T-helper 17 cell (primary cell): ENCODE results near the gene ADCY2. TPM values are rescaled to one million over a fixed set of nuclear protein-coding genes. Genes with fewer than 3 reads are reported as not detected.

Experiments used
- ATAC-seq: fragments of 150-1000 bp; cut with Tn5 transposase; 2 replicates; pipeline ENCODE4 v1.10.0; 2021; ENCODE audit warnings: mild to moderate bottlenecking, moderate library complexity
- DNase-seq, 3 donors: peaks; one replicate each; pipeline versions ENCODE4 v3.0.0 to v3.0.0-alpha.2; 2020 to 2021
- H3K9me3 ChIP-seq: one replicate; pipeline ENCODE4 v1.7.0; 2013; ENCODE audit warnings: low read length, mild to moderate bottlenecking; ENCODE audit not compliant: control insufficient read depth, poor library complexity, severe bottlenecking
- H3K27ac Mint-ChIP-seq: one replicate; pipeline ENCODE4 v1.8.0; 2022; ENCODE audit warnings: mild to moderate bottlenecking, moderate library complexity, mixed read lengths
- H3K27me3 Mint-ChIP-seq: one replicate; pipeline ENCODE4 v1.8.0; 2022; ENCODE audit warnings: mixed read lengths
- H3K36me3 Mint-ChIP-seq: one replicate; pipeline ENCODE4 v1.8.0; 2022; ENCODE audit warnings: low read depth, mixed read lengths
- H3K4me1 Mint-ChIP-seq: one replicate; pipeline ENCODE4 v1.8.0; 2022; ENCODE audit warnings: mild to moderate bottlenecking, mixed read lengths
- H3K4me3 Mint-ChIP-seq: one replicate; pipeline ENCODE4 v1.8.0; 2022; ENCODE audit warnings: mild to moderate bottlenecking, moderate library complexity, mixed read lengths
- total RNA-seq, 4 donors: library from RNA in 2 of 4; stranded (reverse) in 2 of 4; gene quantifications; one replicate each; pipeline ENCODE4 v1.2.3 and lab custom pipeline; 2022 to 2026

ADCY2 gene
- total RNA-seq, 2 donors from 2014 or later, result not detected

GRCh38 chr5:7611518-7611917, 215.6 kb downstream of the ADCY2 start:
- peaks cover 5% of the 10 kb centered on the region for H3K27me3 Mint-ChIP-seq
- DNase-seq (no peak), ATAC-seq (no peak)
- H3K4me1 Mint-ChIP-seq, result no peaks in the 10 kb centered on the region
- H3K27ac Mint-ChIP-seq, result no peak overlapping the region
- no peak overlapping the region for H3K4me3 Mint-ChIP-seq
- no peaks in the 10 kb centered on the region for H3K36me3 Mint-ChIP-seq
- H3K9me3 ChIP-seq, result no peaks in the 10 kb centered on the region

GRCh38 chr5:7615566-7616061, 219.7 kb downstream of the ADCY2 start:
- no peaks in the 10 kb centered on the region for H3K9me3 ChIP-seq
- no peaks in the 10 kb centered on the region for H3K4me1 Mint-ChIP-seq
- peaks cover 3% of the 10 kb centered on the region for H3K27me3 Mint-ChIP-seq
- no peaks in the 10 kb centered on the region for H3K36me3 Mint-ChIP-seq
- no peak for DNase-seq
- H3K27ac Mint-ChIP-seq, result no peak overlapping the region
- no peak for ATAC-seq
- H3K4me3 Mint-ChIP-seq, result no peak overlapping the region

GRCh38 chr5:7616897-7617296, 221.0 kb downstream of the ADCY2 start:
- peaks cover 6% of the 10 kb centered on the region for H3K27me3 Mint-ChIP-seq
- no peaks in the 10 kb centered on the region for H3K4me1 Mint-ChIP-seq
- no peak overlapping the region for H3K4me3 Mint-ChIP-seq
- DNase-seq (no peak), ATAC-seq (no peak)
- H3K27ac Mint-ChIP-seq, result no peak overlapping the region
- no peaks in the 10 kb centered on the region for H3K36me3 Mint-ChIP-seq
- no peaks in the 10 kb centered on the region for H3K9me3 ChIP-seq

GRCh38 chr5:7622498-7622897, 226.6 kb downstream of the ADCY2 start:
- ATAC-seq (no peak), DNase-seq (no peak)
- no peaks in the 10 kb centered on the region for H3K9me3 ChIP-seq
- Mint-ChIP-seq H3K27me3 (peaks cover 6% of the 10 kb centered on the region), H3K4me3 (no peak overlapping the region), H3K4me1 (no peaks in the 10 kb centered on the region), H3K27ac (no peak overlapping the region), H3K36me3 (no peaks in the 10 kb centered on the region)

GRCh38 chr5:7625740-7626139, 229.8 kb downstream of the ADCY2 start:
- Mint-ChIP-seq H3K4me1 (no peaks in the 10 kb centered on the region), H3K36me3 (no peaks in the 10 kb centered on the region), H3K27me3 (peaks cover 2% of the 10 kb centered on the region), H3K27ac (no peak overlapping the region), H3K4me3 (no peak overlapping the region)
- H3K9me3 ChIP-seq, result no peaks in the 10 kb centered on the region
- ATAC-seq, result no peak
- no peak for DNase-seq

- Mint-ChIP-seq H3K27ac (no peak overlapping the region), H3K36me3 (no peaks in the 10 kb centered on the region), H3K4me1 (no peaks in the 10 kb centered on the region), H3K27me3 (peaks cover 4% of the 10 kb centered on the region), H3K4me3 (no peak overlapping the region)
- no peak for ATAC-seq
- no peak for DNase-seq
- H3K9me3 ChIP-seq, result no peaks in the 10 kb centered on the region
Measured at GRCh38 chr5:7628248-7628647, 232.3 kb downstream of the ADCY2 start.

- ATAC-seq, result no peak
- no peaks in the 10 kb centered on the region for H3K9me3 ChIP-seq
- no peaks in the 10 kb centered on the region for H3K36me3 Mint-ChIP-seq
- H3K4me3 Mint-ChIP-seq, result no peak overlapping the region
- no peak for DNase-seq
- H3K27ac Mint-ChIP-seq, result no peak overlapping the region
- peaks cover 4% of the 10 kb centered on the region for H3K27me3 Mint-ChIP-seq
- H3K4me1 Mint-ChIP-seq, result no peaks in the 10 kb centered on the region
Measured at GRCh38 chr5:7628820-7629219, 232.9 kb downstream of the ADCY2 start.

GRCh38 chr5:7629561-7629960, 233.6 kb downstream of the ADCY2 start:
- ATAC-seq, result no peak
- H3K27ac Mint-ChIP-seq, result no peak overlapping the region

GRCh38 chr5:7634837-7635236, 238.9 kb downstream of the ADCY2 start:
- Mint-ChIP-seq H3K36me3 (no peaks in the 10 kb centered on the region), H3K4me1 (no peaks in the 10 kb centered on the region), H3K27me3 (peaks cover 19% of the 10 kb centered on the region), H3K4me3 (no peak overlapping the region), H3K27ac (no peak overlapping the region)
- no peaks in the 10 kb centered on the region for H3K9me3 ChIP-seq
- ATAC-seq (no peak), DNase-seq (no peak)

More at GRCh38 chr5:7629561-7629960, 233.6 kb downstream of the ADCY2 start:
- DNase-seq, result no peak
- no peaks in the 10 kb centered on the region for H3K9me3 ChIP-seq
- H3K4me1 Mint-ChIP-seq, result no peaks in the 10 kb centered on the region
- H3K27me3 Mint-ChIP-seq, result peaks cover 4% of the 10 kb centered on the region
- no peaks in the 10 kb centered on the region for H3K36me3 Mint-ChIP-seq
- no peak overlapping the region for H3K4me3 Mint-ChIP-seq

- ATAC-seq, result no peak
- no peak for DNase-seq
- Mint-ChIP-seq H3K27me3 (peaks cover 16% of the 10 kb centered on the region), H3K4me1 (no peaks in the 10 kb centered on the region), H3K4me3 (no peak overlapping the region), H3K27ac (no peak overlapping the region), H3K36me3 (no peaks in the 10 kb centered on the region)
- no peaks in the 10 kb centered on the region for H3K9me3 ChIP-seq
Measured at GRCh38 chr5:7638456-7638855, 242.5 kb downstream of the ADCY2 start.

- Mint-ChIP-seq H3K27ac (no peak overlapping the region), H3K4me3 (no peak overlapping the region), H3K4me1 (no peaks in the 10 kb centered on the region), H3K27me3 (peaks cover 6% of the 10 kb centered on the region), H3K36me3 (no peaks in the 10 kb centered on the region)
- no peaks in the 10 kb centered on the region for H3K9me3 ChIP-seq
- DNase-seq, result no peak
- no peak for ATAC-seq
Measured at GRCh38 chr5:7642029-7642428, 246.1 kb downstream of the ADCY2 start.

- DNase-seq (no peak), ATAC-seq (no peak)
- H3K4me3 Mint-ChIP-seq, result no peak overlapping the region
- no peak overlapping the region for H3K27ac Mint-ChIP-seq
- no peaks in the 10 kb centered on the region for H3K36me3 Mint-ChIP-seq
- peaks cover 15% of the 10 kb centered on the region for H3K27me3 Mint-ChIP-seq
- no peaks in the 10 kb centered on the region for H3K4me1 Mint-ChIP-seq
- H3K9me3 ChIP-seq, result no peaks in the 10 kb centered on the region
Measured at GRCh38 chr5:7644723-7645122, 248.8 kb downstream of the ADCY2 start.

GRCh38 chr5:7650755-7651154, 254.8 kb downstream of the ADCY2 start:
- H3K4me1 Mint-ChIP-seq, result no peaks in the 10 kb centered on the region
- no peaks in the 10 kb centered on the region for H3K36me3 Mint-ChIP-seq
- DNase-seq (no peak), ATAC-seq (no peak)
- peaks cover 33% of the 10 kb centered on the region for H3K27me3 Mint-ChIP-seq
- no peak overlapping the region for H3K4me3 Mint-ChIP-seq
- no peaks in the 10 kb centered on the region for H3K9me3 ChIP-seq
- no peak overlapping the region for H3K27ac Mint-ChIP-seq

- no peak for DNase-seq
- peaks cover 21% of the 10 kb centered on the region for H3K27me3 Mint-ChIP-seq
- ATAC-seq, result no peak
- H3K4me1 Mint-ChIP-seq, result no peaks in the 10 kb centered on the region
- no peaks in the 10 kb centered on the region for H3K9me3 ChIP-seq
- H3K4me3 Mint-ChIP-seq, result no peak overlapping the region
- H3K36me3 Mint-ChIP-seq, result no peaks in the 10 kb centered on the region
- H3K27ac Mint-ChIP-seq, result no peak overlapping the region
Measured at GRCh38 chr5:7653046-7653445, 257.1 kb downstream of the ADCY2 start.
